Memory B cell (primary cell): Measurements from ENCODE around the gene MRPS2.

Source experiments
- ATAC-seq: fragments of 150-1000 bp; cut with Tn5 transposase; 2 replicates; pipeline ENCODE4 v1.10.0; 2021; ENCODE audit warnings: low read depth, mild to moderate bottlenecking, moderate library complexity
- DNase-seq, 2 donors: peaks; one replicate each; pipeline ENCODE4 v3.0.0; 2022; ENCODE audit warnings: low spot score in 2 of 2
- H3K27ac Mint-ChIP-seq: one replicate; pipeline ENCODE4 v1.8.0; 2022; ENCODE audit warnings: mild to moderate bottlenecking, moderate library complexity, mixed read lengths
- H3K27me3 Mint-ChIP-seq: one replicate; pipeline ENCODE4 v1.8.0; 2022; ENCODE audit warnings: mixed read lengths
- H3K36me3 Mint-ChIP-seq: one replicate; pipeline ENCODE4 v1.8.0; 2022; ENCODE audit warnings: mild to moderate bottlenecking, mixed read lengths
- H3K4me1 Mint-ChIP-seq: one replicate; pipeline ENCODE4 v1.8.0; 2022; ENCODE audit warnings: mixed read lengths
- H3K4me3 Mint-ChIP-seq: one replicate; pipeline ENCODE4 v1.8.0; 2022; ENCODE audit warnings: mild to moderate bottlenecking, moderate library complexity, mixed read lengths
- H3K9me3 Mint-ChIP-seq: one replicate; pipeline ENCODE4 v1.8.0; 2022; ENCODE audit warnings: mixed read lengths

MRPS2 gene

DNA sequence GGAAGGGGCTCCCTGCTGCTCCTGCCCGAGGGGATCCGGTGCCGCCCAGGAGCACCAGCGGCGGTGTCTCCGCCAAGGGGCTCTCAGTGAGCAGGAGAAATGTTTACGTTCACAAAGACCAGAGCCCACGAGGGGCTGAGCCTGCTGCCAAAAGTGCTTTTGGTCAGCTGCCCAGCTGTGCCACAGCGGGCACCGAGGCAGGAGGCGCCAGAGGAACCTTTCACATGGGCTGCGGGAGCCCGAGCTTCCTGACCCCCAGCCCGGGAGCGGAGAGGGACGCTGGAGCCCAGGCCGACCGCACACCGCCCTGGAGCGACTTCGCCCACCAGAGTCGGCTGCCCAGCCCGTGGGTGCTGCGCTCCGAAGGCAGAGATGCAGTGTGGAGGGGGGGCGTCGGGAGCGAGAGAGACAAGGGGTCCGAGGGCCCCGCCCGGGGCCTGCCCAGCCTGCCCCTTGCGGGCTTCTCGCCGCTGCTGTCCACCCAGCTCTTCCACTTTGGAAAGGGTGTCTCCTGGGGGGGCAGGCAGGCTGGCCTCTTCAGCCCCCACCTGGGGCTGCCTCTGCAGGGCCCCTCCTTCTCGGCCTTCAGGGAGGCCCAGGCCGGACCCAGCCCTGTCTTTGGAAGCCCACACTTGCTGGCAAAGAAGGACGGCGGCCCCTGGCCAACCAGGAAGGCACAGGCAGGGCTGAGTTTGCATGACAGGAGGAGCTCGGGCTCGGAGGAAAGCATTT is 13.0 kb upstream of the MRPS2 start:
- ATAC-seq (no peak), DNase-seq (no peak)
- no peaks in the 10 kb centered on the region for H3K4me1 Mint-ChIP-seq
- no peaks in the 10 kb centered on the region for H3K27me3 Mint-ChIP-seq
- H3K4me3 Mint-ChIP-seq: no peak overlapping the region
- no peak overlapping the region for H3K27ac Mint-ChIP-seq
- peaks cover 2% of the 10 kb centered on the region for H3K36me3 Mint-ChIP-seq
- H3K9me3 Mint-ChIP-seq: no peaks in the 10 kb centered on the region

DNA sequence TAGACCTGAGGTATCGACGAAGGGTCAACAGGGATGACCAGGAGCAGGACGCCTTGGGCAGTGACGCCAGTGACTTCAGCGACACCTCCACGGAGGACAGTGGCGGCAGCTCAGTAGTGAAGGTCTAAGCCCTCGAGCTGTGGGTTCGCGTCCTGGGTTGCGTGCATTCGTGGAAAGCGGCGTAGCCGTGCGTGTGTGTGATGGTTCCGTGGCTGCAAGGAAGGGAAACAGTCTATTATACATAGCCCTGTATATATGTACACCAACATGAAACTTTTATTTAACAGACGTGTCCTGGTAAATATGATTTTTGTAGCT is 12.5 kb upstream of the MRPS2 start:
- no peak for DNase-seq
- Mint-ChIP-seq H3K27me3 (no peaks in the 10 kb centered on the region), H3K4me1 (no peaks in the 10 kb centered on the region), H3K36me3 (peaks cover 2% of the 10 kb centered on the region), H3K9me3 (no peaks in the 10 kb centered on the region), H3K4me3 (no peak overlapping the region), H3K27ac (no peak overlapping the region)
- no peak for ATAC-seq

DNA sequence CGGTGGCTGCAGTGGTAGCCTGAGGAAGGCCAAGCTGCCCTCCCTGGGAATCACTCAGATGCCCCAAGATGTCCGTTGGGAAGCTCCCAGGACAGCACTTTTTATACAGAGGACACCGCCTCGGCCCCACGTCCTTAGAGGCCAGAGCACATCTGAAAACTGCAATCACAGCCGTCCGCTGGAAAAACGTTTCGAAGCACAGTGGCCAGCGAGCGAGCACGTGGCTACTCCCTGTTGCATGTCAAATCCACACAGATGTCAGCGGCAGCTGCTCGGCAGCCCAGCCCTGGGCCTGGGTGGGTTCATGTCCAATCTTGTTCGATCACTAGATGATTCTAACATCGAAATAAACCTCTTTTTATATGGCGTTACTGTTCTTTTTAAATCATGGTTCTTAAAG is 12.0 kb upstream of the MRPS2 start:
- Mint-ChIP-seq H3K9me3 (no peaks in the 10 kb centered on the region), H3K27me3 (no peaks in the 10 kb centered on the region), H3K36me3 (peaks cover 2% of the 10 kb centered on the region), H3K4me1 (no peaks in the 10 kb centered on the region), H3K27ac (no peak overlapping the region), H3K4me3 (no peak overlapping the region)
- ATAC-seq (no peak), DNase-seq (no peak)

DNA sequence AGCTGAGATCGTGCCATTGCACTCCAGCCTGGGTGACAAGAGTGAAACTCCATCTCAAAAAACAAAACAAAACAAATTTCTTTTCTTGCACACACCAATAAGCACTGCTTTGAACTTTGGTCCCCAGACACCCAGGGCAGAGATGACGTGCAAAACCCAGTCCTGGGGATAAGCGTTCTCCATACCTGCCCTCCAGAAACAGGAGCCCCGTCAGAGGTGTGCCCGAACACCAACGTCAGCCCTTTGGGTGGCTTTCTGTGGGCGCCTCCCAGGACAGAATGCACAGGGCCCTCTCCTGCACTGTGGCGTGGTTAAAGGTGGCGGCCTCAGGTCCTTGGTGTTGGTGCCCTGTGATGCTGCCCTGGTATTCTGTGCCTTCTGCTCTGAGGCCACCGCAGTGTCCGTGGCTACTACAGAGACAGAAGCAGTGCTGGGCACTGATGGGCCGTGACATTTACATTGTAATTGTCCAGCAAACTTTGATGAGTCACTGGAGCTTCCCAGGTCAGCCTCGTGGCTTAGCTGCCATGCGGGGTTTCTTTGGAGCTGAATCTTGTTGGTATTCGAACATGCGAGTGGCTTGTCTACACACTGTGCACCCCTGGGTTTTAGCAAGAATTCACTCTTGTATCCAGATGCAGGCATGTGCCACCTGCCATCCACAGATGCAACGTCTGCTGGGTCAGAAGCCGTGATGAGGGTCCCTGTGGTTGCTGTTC is 11.1 kb upstream of the MRPS2 start:
- H3K27ac Mint-ChIP-seq: no peak overlapping the region
- no peak for DNase-seq
- no peak overlapping the region for H3K4me3 Mint-ChIP-seq
- H3K9me3 Mint-ChIP-seq: no peaks in the 10 kb centered on the region
- no peaks in the 10 kb centered on the region for H3K4me1 Mint-ChIP-seq
- H3K27me3 Mint-ChIP-seq: no peaks in the 10 kb centered on the region
- ATAC-seq: no peak
- H3K36me3 Mint-ChIP-seq: peaks cover 2% of the 10 kb centered on the region

DNA sequence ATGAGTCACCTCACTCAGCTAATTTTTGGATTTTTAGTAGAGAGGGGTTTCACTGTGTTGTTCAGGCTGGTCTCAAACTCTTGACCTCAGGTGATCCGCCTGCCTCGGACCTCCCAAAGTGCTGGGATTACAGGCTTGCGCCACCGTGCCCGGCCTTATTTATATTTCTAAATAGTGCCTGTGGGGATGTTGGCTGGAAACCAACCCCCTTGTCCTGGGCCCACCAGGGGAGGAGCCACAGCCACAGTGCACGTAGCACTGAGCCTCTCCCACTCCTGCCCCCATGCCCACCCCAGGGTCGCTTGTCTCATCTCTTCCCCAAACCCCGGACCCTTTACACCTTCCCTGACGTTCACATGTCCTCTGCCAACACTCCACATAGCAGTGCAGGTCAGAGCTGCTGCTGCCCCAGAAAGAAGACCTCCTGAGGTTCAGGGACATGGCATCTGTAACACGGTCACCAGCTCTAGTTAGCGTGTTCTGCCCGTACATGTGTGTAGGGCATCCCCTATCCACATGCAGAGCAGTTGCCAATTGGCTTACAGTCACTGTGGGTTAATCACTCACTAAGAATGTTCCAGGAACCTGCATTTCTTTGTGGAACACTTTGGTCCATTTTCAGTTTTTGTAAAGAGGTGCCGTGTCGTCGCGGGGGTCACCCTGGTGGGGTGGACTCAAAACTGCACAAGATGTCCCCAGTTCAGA is 10.2 kb upstream of the MRPS2 start:
- Mint-ChIP-seq H3K4me3 (no peak overlapping the region), H3K36me3 (peaks cover under 1% of the 10 kb centered on the region)
- DNase-seq: no peak

DNA sequence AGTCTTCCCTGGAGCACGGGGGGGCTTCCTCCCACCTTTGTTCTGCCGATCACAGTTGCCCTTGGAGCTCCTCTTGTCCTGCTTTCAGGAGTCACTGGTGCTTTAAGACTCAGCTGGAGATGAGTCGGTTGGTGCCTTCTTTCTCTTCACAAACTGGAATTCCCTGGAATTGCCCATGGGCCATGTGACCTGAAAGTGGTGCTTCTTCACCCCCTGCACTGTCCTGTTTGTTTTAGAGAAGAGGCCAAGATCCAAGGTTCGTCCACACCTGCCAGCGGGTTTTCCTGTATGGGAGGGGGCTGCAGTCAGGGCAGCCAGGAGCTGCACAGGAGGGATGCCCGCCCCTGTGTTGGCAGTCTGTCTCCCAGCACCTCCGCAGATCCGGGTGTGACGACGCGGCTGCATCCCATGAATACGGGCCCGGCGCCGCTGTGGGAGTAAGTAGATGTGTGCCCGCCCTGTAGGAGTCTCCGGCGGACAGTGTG is 9.5 kb upstream of the MRPS2 start:
- ATAC-seq: no peak
- H3K4me3 Mint-ChIP-seq: no peak overlapping the region
- no peak for DNase-seq
- H3K27me3 Mint-ChIP-seq: no peaks in the 10 kb centered on the region
- H3K27ac Mint-ChIP-seq: no peak overlapping the region
- no peaks in the 10 kb centered on the region for H3K4me1 Mint-ChIP-seq
- no peaks in the 10 kb centered on the region for H3K36me3 Mint-ChIP-seq
- H3K9me3 Mint-ChIP-seq: no peaks in the 10 kb centered on the region

More for the DNA sequence above, 10.2 kb upstream of the MRPS2 start:
- Mint-ChIP-seq H3K4me1 (no peaks in the 10 kb centered on the region), H3K27me3 (no peaks in the 10 kb centered on the region), H3K9me3 (no peaks in the 10 kb centered on the region), H3K27ac (no peak overlapping the region)
- ATAC-seq: no peak

DNA sequence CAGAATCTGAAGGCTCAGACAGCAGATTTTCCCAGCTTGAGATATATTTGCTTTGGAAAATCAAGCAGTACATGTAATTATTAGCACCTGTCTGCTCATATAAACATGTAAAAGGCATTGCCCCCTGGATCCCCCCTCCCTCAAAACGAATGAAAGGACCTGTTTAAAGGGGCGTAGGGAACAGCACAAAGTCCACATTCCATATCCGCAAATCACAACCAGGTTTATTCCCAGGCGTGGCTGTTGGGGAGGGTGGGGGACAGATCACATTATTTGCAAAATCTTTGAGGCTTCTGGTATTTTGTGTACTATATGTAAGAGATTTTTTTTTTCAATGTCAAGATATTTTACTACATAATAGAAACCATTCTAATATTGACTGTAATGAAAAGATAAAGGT is 8.7 kb upstream of the MRPS2 start:
- ATAC-seq: no peak
- no peak for DNase-seq
- H3K36me3 Mint-ChIP-seq: no peaks in the 10 kb centered on the region
- no peaks in the 10 kb centered on the region for H3K9me3 Mint-ChIP-seq
- no peak overlapping the region for H3K27ac Mint-ChIP-seq
- H3K4me1 Mint-ChIP-seq: no peaks in the 10 kb centered on the region
- no peak overlapping the region for H3K4me3 Mint-ChIP-seq
- no peaks in the 10 kb centered on the region for H3K27me3 Mint-ChIP-seq

DNA sequence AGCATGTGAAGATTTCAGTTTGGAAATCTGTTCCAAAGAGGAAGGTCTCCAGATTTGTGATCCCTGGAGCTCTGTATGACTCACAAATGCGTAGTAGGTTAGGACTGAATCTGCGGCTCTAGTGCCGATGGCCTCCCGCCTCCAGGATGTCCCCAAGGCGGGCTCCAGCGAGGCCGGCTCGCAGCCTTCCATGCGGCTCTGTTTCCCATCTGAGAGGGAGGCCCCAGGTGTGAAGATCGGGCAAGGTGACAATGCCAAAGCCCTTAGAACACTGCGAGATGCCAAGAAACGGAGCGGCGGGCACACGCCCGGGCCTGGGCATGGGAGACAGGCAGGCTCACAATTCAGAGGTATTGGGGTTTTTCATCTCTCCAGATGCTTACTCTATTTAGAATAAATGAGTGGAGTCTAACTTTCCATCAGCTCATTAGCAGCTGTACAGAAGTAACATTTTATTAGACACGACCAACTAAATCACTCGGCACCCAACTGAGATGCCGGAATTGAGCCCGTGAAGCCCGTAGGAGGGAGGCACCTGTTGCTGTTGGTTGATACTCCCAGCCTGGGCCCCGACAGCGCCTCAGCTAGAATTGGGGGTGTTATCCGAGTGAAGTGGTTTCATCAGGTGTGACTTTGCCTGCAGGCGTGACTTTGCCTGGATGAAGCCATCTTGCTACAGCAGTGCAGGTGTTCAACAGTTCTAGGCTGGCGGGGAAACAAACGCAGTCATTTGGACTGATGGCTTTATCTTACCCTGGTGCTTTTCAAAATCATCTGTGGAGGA is 7.4 kb upstream of the MRPS2 start:
- Mint-ChIP-seq H3K4me3 (no peak overlapping the region), H3K36me3 (no peaks in the 10 kb centered on the region), H3K4me1 (no peaks in the 10 kb centered on the region), H3K27ac (no peak overlapping the region), H3K9me3 (no peaks in the 10 kb centered on the region), H3K27me3 (no peaks in the 10 kb centered on the region)
- DNase-seq (no peak), ATAC-seq (no peak)

DNA sequence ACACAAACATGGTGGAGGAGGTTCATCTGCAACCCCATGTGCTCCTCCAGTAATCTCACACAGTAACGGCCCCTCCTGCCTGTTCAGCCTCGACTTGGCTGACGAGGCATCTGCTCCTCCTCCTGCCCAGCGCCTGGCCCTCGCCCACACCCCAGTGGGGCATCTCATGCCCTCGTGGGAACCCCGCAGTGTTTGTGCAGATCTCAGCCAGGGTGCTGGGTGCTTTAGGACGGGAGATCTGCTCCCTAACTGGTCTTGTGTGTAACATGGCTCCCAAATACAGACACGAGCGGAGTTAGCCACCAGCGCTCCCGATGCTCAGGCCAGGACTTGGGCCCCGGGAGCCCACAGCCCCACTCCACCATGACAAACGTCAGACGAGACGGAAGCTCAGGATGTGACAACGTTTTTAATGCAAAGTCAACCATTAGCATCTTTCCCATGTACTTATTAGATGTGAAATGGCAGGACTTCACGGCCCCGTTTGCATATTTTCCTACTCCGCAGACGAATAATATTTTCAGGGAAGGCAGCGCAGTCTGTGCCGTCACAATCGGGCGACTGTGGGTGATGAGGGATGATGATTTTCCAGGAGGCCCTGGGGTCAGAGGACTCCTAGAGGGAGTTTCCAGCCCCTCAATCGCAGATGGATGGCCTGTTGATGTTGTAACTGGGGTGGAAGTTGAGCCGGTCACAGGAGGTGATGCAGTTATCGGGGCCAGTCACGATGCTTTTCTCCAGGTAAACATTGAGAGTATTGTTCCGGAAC is 5.5 kb upstream of the MRPS2 start:
- ATAC-seq (no peak), DNase-seq (no peak)
- no peak overlapping the region for H3K27ac Mint-ChIP-seq
- peaks cover 6% of the 10 kb centered on the region for H3K4me1 Mint-ChIP-seq
- no peak overlapping the region for H3K4me3 Mint-ChIP-seq
- no peaks in the 10 kb centered on the region for H3K9me3 Mint-ChIP-seq
- H3K36me3 Mint-ChIP-seq: no peaks in the 10 kb centered on the region
- H3K27me3 Mint-ChIP-seq: no peaks in the 10 kb centered on the region

DNA sequence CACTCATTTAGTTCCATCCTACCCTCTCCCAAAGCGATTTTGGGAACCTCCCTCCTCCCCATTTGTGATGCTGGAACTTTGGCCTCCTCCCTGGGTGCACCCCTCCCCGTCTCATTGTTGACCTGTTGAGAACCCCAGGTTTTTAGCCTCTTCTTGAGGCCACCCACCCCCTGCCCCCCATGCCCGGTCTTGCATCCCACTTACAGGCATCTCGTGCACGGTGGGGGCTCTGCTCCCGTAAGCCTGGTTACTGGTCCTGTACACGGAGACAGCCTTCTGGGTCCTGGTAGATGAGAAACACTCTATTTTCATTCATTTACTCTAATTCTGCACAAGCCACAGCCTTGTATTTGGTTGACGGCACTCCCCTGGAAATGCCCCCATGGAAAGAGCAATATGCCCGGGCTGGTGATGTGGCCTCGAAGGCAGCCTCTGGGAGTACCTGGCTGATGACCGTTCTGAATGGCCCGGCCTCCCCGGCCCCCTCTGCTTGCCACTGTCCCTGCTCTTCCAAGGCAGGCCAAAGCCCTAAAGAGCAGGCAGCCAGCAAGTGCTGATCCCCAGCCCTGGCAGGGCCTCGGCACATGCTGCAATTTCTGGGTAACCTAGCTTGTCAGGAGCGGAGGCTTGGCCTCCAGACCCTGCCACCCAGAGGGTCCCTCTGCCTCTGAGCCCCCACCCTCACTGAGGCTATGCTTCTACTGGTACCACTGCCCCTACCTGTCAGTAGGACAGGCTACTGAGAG is 1.9 kb upstream of the MRPS2 start:
- no peak overlapping the region for H3K27ac Mint-ChIP-seq
- H3K9me3 Mint-ChIP-seq: no peaks in the 10 kb centered on the region
- H3K4me3 Mint-ChIP-seq: no peak overlapping the region
- peaks cover 7% of the 10 kb centered on the region for H3K36me3 Mint-ChIP-seq
- DNase-seq: no peak
- peaks cover 14% of the 10 kb centered on the region for H3K4me1 Mint-ChIP-seq
- no peaks in the 10 kb centered on the region for H3K27me3 Mint-ChIP-seq
- no peak for ATAC-seq

DNA sequence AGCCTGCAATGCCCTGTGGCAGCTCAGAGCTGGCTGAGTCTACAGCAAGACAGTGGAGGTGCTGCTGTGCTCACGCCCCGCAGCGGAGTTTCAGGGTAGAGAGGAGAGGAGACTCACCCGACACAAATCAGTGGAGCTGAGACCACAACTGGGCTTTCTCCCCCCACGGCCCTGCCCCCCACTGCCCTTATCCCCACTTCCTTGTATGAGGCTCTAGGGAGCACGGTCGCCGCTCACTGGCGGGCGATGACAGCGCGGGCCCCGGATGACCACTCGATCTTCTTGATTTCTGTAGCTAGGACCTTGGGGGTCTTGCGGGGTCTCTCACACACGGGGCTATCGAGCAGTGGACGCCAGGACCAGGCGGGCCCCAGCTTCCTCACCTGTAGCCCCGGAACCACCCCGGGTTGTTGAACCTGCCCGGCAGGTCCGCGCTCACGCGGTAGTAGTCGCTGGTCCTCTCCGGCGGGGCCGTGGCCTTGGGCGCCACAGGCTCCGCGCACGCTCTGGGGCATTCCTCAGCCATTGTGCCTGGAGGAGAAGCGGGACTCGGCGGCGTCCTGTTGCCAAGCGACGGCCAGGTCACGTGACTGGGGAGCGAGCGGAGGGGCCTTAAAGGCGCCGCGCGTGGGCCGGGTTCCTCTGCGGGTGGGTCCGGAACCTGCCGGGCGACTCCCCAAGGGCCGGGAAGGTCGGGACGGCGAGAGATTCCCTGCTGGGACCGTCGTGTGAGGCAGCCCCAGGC is 984 bp upstream of the MRPS2 start:
- H3K4me3 Mint-ChIP-seq: peak overlapping the region; percentile 84
- peak; percentile 57 for ATAC-seq
- peaks cover 14% of the 10 kb centered on the region for H3K36me3 Mint-ChIP-seq
- peaks cover 16% of the 10 kb centered on the region for H3K4me1 Mint-ChIP-seq
- no peaks in the 10 kb centered on the region for H3K9me3 Mint-ChIP-seq
- peak overlapping the region; percentile 20 for H3K27ac Mint-ChIP-seq
- DNase-seq: peak; percentile 77 to 88
- H3K27me3 Mint-ChIP-seq: no peaks in the 10 kb centered on the region

DNA sequence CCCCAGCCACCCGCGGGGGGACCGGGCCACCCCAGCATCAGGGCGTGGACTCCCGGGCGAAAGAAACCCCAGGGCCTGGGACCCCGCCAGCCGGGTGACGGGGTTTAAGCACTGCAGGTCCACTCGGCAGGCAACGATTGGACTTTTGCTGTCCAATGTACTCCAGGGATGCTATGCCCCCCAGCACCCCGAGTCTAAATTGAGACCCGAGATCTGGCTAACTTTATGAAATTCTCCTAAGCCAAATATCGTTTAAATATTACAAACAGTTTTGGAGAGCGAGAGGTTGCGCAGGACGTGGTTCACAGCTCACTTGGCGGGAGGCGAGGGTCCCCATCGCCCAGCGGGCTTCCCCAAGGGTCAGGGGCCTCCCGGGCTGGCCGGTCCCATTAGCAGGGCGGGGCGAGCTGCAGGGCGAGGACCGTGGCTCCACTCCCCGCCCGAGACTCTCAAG is 384 bp upstream of the MRPS2 start:
- peak overlapping the region; percentile 96 for H3K4me3 Mint-ChIP-seq
- no peak for DNase-seq
- peak overlapping the region; percentile 96 for H3K27ac Mint-ChIP-seq
- H3K4me1 Mint-ChIP-seq: peaks cover 18% of the 10 kb centered on the region
- H3K36me3 Mint-ChIP-seq: peaks cover 18% of the 10 kb centered on the region
- H3K9me3 Mint-ChIP-seq: no peaks in the 10 kb centered on the region
- no peaks in the 10 kb centered on the region for H3K27me3 Mint-ChIP-seq
- peak; percentile 3 for ATAC-seq
